GM12801 (cell line): Measurements from ENCODE around the gene STK24.

ENCODE experiments used
- TF ChIP-seq, protein P1 (sequence below): IDR thresholded peaks from one replicate; pipeline ENCODE4 v1.5.1; 2011; ENCODE audit warnings: control low read depth; ENCODE audit not compliant: insufficient read length; ENCODE audit errors: extremely low read depth

The STK24 gene

DNA sequence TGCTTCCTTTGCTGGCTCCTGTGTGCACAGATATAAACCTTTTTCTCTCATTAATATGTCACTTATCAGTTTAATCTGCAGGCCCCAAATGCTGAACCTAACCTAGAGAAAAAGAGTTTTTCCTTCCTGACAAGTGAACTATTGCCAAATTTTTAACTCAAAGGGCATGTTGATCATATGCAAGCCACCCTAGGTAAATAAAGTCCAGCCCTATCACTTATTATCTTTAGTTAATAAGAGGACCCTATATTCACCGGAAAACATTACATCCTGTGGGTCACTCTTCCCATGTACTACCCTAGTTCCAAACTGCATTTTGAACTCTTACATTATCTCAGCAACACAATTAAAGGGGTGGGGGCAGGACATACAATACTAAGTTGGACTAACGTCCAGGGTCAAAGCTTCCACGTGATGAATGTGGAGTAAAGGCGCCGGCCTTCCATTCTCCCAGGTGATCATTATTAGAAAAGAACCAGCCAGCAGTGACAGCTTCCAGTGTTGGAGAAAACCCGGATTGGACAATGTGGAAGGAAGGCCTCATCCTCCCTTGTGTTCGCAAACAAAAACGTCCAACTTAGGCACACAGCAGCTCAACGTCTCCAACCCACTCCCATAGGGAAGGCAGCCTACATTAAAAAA lies 86.6 kb downstream of the STK24 start:
- TF ChIP-seq, protein P1, sequence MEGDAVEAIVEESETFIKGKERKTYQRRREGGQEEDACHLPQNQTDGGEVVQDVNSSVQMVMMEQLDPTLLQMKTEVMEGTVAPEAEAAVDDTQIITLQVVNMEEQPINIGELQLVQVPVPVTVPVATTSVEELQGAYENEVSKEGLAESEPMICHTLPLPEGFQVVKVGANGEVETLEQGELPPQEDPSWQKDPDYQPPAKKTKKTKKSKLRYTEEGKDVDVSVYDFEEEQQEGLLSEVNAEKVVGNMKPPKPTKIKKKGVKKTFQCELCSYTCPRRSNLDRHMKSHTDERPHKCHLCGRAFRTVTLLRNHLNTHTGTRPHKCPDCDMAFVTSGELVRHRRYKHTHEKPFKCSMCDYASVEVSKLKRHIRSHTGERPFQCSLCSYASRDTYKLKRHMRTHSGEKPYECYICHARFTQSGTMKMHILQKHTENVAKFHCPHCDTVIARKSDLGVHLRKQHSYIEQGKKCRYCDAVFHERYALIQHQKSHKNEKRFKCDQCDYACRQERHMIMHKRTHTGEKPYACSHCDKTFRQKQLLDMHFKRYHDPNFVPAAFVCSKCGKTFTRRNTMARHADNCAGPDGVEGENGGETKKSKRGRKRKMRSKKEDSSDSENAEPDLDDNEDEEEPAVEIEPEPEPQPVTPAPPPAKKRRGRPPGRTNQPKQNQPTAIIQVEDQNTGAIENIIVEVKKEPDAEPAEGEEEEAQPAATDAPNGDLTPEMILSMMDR, result no peak

DNA sequence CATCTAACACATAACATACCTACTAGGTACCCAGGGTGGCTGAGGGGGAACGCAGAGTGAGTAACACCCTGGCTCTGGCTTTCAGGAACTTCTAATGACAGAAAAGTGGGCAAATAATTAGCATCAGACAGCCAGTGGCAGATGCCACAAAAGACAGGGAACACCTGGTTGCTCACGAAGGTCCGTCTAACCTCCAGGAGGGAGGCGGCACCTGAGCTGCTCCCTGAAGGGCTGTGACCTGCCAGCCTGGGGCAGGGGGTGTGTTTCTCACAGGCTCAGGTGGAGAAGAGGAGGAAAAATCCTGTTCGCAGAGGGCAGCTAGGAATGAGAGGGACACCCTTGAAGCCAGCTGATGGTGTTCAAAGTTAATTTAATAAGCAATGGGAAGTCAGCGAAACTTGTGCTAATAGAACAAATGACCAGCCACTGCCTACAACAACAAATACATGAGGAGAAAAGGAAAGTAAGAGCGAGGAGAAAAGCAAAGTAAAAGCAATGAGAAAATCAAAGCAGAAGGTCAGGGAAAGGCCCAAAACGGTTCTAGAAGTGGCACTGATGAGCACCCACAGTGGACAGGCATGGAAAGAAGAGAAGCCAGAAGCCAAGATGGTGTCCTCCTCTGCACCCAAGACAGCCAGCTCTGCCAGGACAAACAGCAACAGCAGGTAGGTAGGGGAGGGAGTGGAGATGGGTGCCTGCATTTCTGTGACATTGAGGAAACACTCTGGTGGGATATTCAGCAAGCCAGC lies 87.3 kb downstream of the STK24 start:
- TF ChIP-seq, protein P1, result no peak

DNA sequence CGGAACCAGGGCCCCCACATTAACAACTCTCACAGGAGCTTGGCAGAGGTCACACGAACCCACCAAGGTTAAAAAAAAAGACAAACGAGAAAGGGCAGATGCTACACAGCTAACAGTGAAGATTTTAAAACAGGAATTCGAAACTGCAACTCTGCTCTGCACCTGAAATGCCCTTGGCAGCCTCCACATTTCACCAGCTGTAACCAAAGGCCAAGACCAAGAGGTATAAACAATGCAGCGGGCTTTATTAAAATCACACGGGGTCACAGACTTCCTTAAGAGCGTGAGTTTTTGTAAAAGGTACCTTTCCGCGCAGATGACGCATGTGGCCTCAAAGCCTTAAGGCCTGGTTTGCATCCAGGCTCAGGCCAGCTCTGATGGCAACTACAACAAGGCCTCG lies 88.2 kb downstream of the STK24 start:
- TF ChIP-seq, protein P1, result no peak

DNA sequence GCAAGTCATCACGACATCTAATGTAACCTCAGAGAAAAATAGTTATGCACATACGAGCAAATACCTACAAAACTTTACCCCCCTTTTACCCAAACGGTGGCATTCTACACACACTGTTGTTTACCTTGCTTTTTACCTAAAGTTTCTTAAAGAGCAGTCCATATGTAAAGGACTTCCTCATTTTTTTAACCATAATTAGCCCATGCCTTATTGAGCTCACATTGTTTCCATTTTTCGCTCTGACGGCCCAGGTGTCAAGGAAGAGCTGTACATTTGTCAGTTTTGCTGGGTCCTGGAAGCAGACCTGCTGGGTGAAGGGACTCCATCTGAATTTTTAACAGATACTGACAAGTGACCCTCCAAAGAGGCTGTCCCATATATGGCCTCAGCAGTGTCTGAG lies 89.4 kb downstream of the STK24 start:
- TF ChIP-seq, protein P1, result no peak

DNA sequence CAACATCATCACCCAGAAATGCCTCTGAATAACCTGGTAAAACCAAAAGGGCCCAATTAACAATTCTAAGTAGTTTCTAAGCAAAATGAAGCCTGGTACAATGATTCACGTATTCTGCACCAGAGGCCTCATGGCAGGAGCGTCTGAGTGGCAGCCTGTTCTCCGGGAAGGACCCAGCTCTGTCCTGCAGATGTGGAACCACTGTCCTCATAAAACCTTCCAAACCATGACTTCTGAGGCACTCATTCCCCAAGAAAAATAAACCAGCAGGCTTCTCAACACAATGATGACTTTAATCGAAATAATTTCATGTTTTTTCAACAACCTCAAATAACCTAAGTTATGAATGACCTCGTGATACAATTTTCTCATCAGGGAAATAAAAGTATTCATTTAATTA lies 89.9 kb downstream of the STK24 start:
- TF ChIP-seq, protein P1, result no peak

DNA sequence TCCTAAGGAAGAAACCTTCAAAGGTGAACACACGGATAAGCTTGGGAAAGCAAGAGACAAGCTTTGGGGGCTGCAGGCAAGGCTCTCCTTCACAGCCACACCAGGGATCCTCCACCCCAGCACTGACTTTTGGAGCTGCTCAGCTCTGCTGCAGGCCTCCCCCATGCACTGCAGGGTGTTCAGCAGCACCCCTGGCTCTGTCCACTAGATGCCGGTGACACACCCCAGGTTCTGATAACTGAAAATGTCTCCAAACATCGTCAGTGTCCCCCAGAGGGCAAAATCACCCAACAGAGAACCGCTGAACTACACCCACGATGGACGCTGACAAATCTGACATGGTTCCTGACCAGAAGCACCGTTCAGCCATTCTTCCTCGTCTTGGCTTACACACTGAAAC lies 90.5 kb downstream of the STK24 start:
- TF ChIP-seq, protein P1, result no peak

DNA sequence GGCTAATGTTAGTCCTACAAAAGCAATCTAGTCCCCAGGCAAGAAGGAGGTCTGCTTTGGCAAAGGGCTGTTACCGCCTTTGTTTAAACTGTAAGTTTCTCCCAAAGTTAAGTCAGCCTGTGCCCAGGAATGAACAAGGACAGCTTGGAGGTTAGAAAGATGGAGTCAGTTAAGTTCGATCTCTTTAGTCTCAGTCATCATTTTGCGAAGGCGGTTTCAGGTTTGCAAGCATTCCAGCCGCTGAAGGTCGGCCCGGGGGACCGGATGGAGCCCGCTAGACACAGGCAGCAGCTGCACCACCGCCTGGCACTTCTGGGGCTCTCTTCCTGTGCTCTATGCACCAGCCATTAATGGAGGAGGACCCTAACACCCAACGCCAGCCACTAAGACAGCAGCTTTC lies 91.3 kb downstream of the STK24 start:
- TF ChIP-seq, protein P1, result no peak
